Fibroblast of skin of scalp (primary cell): ENCODE measurements around the gene TRHDE.

Experiments used
- DNase-seq: peaks from one replicate; pipeline ENCODE4 v3.0.0-alpha.2; 2013

TRHDE gene

GRCh38 chr12:72444566-72444965 is 172.4 kb downstream of the TRHDE start:
- no peak for DNase-seq

GRCh38 chr12:72448089-72448488 is 175.9 kb downstream of the TRHDE start:
- DNase-seq, result no peak

GRCh38 chr12:72448805-72449204 is 176.6 kb downstream of the TRHDE start:
- no peak for DNase-seq

GRCh38 chr12:72453066-72453465 is 180.9 kb downstream of the TRHDE start:
- DNase-seq, result no peak

DNA sequence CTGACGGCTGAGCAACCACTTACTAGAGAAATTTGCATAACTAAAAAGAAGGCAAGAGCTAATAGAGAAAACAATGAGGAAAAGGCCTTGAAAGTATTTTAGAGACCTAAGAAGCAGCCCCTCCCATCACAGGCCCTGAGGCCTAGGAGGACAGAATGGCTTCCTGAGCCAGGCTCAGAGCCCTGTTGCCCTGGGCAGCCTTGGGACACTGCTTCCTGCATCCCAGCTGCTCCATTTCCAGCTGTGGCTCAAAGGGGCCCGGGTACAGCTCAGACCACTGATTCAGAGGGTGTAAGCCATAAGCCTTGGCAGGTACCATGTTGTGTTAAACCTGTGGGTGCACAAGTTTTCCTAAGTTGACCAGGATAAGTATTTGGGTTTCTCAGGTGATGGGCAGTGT is 181.4 kb downstream of the TRHDE start:
- no peak for DNase-seq

- no peak for DNase-seq
Measured at GRCh38 chr12:72464471-72464870, 192.3 kb downstream of the TRHDE start.

DNA sequence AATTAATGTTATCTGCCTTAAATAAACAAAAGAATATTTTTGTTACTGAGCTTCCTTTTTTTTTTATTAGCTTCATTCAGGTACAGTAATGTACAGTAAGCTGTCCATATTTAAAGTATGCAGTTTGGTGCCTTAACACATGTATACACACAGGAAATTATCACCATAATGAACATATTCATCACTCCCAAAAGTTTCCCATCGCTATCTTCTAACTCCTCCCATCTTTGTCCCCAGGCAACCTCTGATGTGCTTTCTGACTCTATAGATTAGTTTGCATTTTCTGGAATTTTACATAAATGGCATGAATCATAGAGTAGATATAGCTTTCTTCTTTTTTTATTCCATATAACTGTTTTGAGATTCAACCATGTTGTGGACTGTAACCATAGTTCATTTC is 193.0 kb downstream of the TRHDE start:
- DNase-seq, result no peak

DNA sequence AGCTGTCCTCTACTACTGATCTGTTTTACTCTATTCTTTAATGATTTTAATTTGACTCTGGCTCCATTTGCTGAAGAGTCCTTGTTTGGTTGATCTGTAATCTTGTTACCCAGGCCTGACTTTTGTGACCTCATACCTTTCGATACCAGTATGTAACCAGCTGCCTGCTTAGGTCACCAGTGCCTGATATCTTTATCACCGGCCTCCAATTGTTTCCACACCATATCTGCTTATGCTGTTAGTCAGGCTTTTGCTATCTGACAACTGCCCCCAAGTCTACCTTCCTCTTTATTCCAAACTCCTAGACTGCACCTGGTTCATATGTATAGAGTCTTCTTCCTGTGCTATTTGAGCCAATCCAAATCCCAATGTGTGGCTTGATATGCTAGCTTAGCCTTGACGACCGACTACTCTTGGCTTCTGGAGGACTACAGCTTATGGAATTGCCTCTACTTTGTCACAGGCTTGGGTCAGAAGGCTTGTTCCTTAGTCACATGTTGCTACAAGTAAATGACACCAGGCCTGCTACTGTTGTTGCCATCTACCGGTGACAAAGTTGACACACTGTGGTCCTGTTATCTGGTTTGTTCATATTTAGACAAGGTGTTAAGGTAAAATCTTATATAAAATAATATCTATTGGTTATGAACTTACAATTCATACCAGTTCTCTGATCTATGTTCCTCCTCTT is 193.9 kb downstream of the TRHDE start:
- DNase-seq, result no peak

DNA sequence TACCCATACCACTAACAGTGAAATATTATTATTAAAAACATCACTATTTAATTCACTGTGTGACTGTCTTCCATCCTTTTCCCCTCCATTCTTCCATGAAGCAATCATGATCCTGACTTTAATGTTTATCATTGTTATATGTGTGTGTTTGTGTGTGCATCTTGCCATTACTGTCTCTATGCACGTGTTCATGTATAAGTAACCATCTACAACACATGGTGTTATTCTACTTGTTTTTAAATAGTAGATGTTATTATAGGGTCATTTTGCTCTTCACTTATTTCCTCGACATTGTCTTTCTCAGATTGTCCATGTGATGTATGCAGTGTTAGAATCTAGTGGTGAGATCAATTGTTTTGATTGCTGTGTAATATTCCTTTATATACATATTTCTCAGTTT is 195.8 kb downstream of the TRHDE start:
- no peak for DNase-seq

GRCh38 chr12:72468505-72468904 is 196.3 kb downstream of the TRHDE start:
- no peak for DNase-seq

GRCh38 chr12:72471806-72472205 is 199.6 kb downstream of the TRHDE start:
- no peak for DNase-seq

GRCh38 chr12:72472350-72472749 is 200.2 kb downstream of the TRHDE start:
- no peak for DNase-seq

DNA sequence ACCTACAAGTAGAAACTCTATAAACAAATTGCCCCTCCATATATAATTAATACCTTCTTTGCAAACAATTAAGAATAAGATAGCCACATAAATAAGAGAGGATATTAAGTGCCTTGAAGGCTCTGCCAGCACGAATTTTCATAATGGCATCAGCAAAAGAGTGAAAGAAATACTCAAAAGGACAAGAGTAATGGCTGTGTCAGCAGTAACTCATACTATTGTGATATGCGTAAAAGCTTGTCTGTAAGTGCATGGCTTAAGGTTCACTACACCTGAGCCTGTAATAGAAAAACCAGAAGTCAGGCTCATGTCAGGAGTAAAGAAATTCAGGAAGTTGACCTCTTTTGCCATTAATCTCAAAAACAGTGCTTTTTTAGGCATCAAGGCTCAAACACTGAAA is 204.1 kb downstream of the TRHDE start:
- DNase-seq, result no peak

DNA sequence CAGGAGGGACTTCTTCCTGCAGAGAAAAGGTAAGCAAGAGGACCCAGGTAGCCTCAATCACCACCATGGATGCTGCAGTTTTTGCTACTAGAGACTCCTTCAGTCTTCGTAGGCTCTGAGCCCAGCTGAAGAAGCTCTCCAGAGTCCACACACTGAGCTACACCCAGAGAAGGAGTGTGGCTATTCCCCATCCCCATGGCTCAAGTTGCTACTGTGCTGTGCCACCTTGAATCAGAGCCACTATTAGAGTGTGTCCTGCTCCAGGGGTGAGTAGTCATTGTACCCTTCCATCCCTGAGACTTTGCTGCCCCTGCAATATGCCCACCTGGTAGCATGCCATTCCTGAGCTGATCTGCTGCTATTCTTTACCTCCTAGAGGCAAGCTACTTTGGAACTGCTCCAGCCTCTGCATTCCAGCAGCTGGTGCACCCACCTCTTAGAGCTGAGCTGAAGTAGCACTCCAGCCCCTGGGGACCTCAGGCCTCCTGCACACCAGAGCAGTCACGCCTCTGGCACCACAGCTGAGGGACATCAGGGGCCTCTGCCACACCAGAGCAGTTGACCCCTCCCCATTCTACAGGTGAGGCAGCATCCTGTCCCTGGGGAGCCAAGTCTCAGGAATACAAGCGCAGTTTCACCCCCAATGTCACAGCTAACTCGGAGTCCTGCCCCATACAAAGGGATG is 213.0 kb downstream of the TRHDE start:
- no peak for DNase-seq

DNA sequence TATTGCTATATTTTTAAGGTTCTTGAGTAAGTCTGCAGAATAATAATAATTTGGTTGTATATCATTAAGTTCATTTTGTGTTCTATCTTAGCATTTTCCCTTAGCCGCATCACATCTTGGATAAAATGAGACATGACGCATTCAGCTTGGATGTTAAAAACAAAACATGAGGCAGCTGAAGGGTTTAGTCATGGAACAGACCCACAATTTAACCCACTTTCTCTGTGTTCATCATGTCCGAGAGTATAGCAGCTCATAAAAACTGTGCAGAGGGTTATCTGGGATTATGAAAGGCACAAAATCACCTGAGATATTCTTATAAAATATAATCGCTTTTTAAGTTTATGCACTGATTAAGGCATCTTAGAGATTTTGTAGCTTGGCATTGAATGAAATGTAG is 219.3 kb downstream of the TRHDE start:
- DNase-seq, result no peak

GRCh38 chr12:72493407-72493806 is 221.2 kb downstream of the TRHDE start:
- DNase-seq, result no peak

GRCh38 chr12:72498354-72498753 is 226.2 kb downstream of the TRHDE start:
- no peak for DNase-seq

DNA sequence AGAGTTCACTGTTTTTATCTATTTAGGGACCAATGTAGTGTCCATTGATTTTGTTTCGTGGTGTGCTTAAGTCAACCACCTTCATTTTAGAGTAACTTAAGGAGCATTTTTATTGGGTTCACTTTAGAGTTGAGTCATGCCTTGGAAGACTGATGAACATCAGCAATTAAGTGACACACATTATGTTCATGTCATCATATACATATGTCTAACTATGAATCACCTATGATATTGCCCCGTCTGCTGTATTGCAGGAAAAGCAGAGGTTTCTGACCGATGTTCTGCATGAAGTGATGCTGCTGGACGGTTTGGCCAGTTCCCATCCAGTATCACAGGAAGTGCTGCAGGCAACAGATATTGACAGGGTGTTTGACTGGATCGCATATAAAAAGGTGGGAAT is 227.1 kb downstream of the TRHDE start:
- no peak for DNase-seq

DNA sequence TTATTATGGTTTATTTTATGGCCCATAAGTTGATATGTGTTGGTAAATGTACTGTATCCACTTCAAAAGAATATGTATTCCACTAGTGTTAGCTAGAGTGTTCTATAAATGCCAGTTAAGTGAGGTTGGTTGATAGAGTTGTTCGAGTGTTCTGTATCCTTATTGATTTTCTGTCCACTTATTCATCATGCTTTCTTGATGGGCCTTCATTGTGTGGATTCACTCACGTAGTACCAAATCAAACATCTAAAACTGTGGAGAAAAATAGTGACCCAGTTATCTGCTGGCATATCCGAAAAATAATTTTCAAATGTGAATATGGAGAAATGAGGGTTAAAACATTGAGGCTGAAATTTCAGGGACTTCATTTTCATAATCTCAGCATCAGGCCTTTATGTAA is 230.4 kb downstream of the TRHDE start:
- DNase-seq, result no peak

DNA sequence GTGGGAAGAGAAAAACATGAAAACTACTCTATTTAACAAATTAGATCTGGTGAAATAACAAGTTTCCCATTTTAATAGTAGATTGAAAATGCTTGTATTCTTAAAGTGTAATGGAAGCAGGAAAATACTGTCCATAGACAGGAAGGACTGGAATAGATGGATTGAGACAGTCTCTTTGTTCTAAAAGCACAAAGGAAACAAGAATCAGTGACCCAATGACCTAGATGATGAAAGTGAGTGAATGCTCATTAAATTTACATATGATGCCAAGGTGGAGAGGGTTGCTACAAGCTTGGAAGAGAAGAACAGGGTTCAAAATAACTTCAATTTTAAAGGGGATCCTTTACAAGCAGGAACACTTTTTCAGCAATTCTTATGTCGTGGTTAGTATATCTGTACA is 233.1 kb downstream of the TRHDE start:
- no peak for DNase-seq

GRCh38 chr12:72509891-72510290 is 237.7 kb downstream of the TRHDE start:
- no peak for DNase-seq

- no peak for DNase-seq
Measured at GRCh38 chr12:72510772-72511171, 238.6 kb downstream of the TRHDE start.

DNA sequence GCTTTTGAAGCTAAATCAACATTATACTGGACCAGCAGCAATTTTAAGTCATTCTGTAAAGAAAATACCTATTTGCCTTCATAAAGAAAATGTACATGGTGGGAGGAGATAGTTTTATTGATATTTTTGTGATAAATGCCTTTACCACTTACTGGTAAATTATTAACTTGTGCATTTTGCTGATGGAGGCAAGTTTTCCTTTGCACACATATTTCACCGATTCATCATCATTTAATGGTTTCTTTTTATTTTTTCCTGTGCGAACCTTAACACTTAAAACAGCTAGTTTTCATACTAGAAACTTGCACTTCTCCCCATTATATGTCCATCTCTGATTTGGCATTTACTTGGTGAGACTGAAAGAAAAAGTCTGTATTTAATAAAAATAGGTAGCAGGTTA is 239.3 kb downstream of the TRHDE start:
- DNase-seq, result no peak

DNA sequence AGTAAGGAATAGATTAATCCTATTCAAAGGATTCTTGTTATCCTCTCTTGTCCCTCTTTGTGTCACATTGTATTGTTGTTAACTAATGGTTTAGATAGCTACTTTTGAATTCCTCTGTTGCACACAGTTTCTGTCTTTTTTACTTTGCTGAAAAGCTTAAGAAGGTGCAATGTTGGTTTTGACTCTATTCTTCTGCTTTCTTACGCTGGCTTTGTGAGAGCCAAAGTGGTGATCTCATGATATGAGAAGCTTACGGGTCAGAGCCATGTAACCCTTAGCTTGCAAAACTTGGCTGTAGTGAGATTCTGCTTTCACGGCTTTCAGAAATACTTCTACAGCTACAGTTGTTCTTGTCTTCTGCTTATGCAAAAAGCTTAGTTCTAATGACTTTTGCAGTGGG is 239.7 kb downstream of the TRHDE start:
- DNase-seq, result peak; percentile 17
